OCI-LY1 (cell line): ENCODE results near the gene TAF11L4.

Experiments
- CTCF ChIP-seq: fragments of 200-600 bp; sonication (generic), shearing (Covaris generic); IDR thresholded peaks from 2 replicates; pipeline ENCODE4 v1.5.1; 2017; ENCODE audit warnings: mild to moderate bottlenecking, antibody characterized with exemption, low read length, moderate library complexity, mixed read lengths
- EZH2 ChIP-seq: fragments of 200-600 bp; sonication (generic), shearing (Covaris generic); IDR thresholded peaks from 2 replicates; pipeline ENCODE4 v1.8.0; 2017; ENCODE audit warnings: borderline replicate concordance, mixed run types, mild to moderate bottlenecking, antibody characterized with exemption, low read length, moderate library complexity, mixed read lengths

DNA sequence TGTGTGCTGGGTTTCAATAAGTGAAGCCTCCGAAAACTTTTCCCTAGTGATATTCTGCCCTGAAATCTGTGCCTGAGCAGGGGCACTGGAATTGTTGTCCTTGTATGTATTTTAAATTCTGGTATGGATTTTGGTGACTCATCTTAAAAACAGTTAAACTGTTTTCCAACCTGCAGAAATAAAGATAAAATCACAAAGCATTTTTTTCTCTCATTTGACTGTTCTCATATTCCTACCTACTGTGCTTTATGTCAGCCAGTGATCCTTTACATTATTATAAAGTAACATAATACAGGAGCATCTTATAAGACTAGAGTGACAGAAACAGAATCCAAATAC is 34.5 kb upstream of the TAF11L4 start:
- no peak for TF ChIP-seq CTCF
- TF ChIP-seq EZH2 = no peak
